MCF 10A (cell line): ENCODE results near the gene AMACR. TPM values are rescaled to one million over a fixed set of nuclear protein-coding genes. Genes with fewer than 3 reads are reported as not detected.
"Not testable (repeated sequence)": the region's sequence is repeated elsewhere in the genome, so short reads cannot be mapped to it uniquely, and the experiment has no call there.

Experiments
- BruUV-seq: library from RNA; stranded (reverse); fragments of 400-500 nt; replicated peaks from 2 replicates; lab custom pipeline; 2021; lab: Mats Ljungman, UMichigan
- CTCF ChIA-PET: fragments of 300-600 bp; sonication (Branson Sonifier 250); formaldehyde crosslinking; extraction: SDS; loops from one replicate; lab custom pipeline; 2021; ENCODE audit warnings: antibody characterized with exemption, inconsistent platforms; lab: Yijun Ruan, JAX
- POLR2A ChIA-PET: fragments of 300-600, 350-650 bp; sonication (Branson Sonifier 250); formaldehyde crosslinking; extraction: SDS; loops from one replicate; lab custom pipeline; 2020; ENCODE audit warnings: antibody characterized with exemption, inconsistent platforms; lab: Yijun Ruan, JAX
- DNase-seq: peaks from one replicate; pipeline ENCODE4 v3.0.0-alpha.2; 2018; ENCODE audit not compliant: unreplicated experiment
- H3K27ac Mint-ChIP-seq: one replicate; pipeline ENCODE4 v1.8.0; 2022; ENCODE audit warnings: mild to moderate bottlenecking, low read depth, mixed read lengths; ENCODE audit not compliant: unreplicated experiment
- H3K27me3 Mint-ChIP-seq: one replicate; pipeline ENCODE4 v1.8.0; 2022; ENCODE audit warnings: mixed read lengths; ENCODE audit not compliant: insufficient read depth, unreplicated experiment
- H3K36me3 Mint-ChIP-seq: one replicate; pipeline ENCODE4 v1.8.0; 2022; ENCODE audit warnings: mild to moderate bottlenecking, moderate library complexity, mixed read lengths; ENCODE audit not compliant: insufficient read depth, unreplicated experiment
- H3K4me1 Mint-ChIP-seq: one replicate; pipeline ENCODE4 v1.8.0; 2022; ENCODE audit warnings: mixed read lengths; ENCODE audit not compliant: insufficient read depth, unreplicated experiment
- H3K4me3 Mint-ChIP-seq: one replicate; pipeline ENCODE4 v1.8.0; 2022; ENCODE audit warnings: mild to moderate bottlenecking, moderate library complexity, mixed read lengths; ENCODE audit not compliant: unreplicated experiment
- H3K9me3 Mint-ChIP-seq: one replicate; pipeline ENCODE4 v1.8.0; 2022; ENCODE audit warnings: mixed read lengths; ENCODE audit not compliant: unreplicated experiment
- intact Hi-C: fragments of 100-400 bp; cut with micrococcal nuclease; formaldehyde crosslinking; loops from 2 replicates; pipeline ENCODE4 v1.14.1; 2022
- total RNA-seq: library from RNA; stranded (reverse); gene quantifications from 2 replicates; pipeline ENCODE4 v1.2.3, GENCODE V29; 2022
- TF ChIP-seq, protein P1 (sequence below): fragments of 200-600 bp; IDR thresholded peaks from one replicate; pipeline ENCODE4 v1.8.0; 2022; ENCODE audit warnings: antibody characterized with exemption, mild to moderate bottlenecking; ENCODE audit not compliant: unreplicated experiment

The AMACR gene
- total RNA-seq, 1 experiment from 2014 or later, result 7.9 TPM

DNA sequence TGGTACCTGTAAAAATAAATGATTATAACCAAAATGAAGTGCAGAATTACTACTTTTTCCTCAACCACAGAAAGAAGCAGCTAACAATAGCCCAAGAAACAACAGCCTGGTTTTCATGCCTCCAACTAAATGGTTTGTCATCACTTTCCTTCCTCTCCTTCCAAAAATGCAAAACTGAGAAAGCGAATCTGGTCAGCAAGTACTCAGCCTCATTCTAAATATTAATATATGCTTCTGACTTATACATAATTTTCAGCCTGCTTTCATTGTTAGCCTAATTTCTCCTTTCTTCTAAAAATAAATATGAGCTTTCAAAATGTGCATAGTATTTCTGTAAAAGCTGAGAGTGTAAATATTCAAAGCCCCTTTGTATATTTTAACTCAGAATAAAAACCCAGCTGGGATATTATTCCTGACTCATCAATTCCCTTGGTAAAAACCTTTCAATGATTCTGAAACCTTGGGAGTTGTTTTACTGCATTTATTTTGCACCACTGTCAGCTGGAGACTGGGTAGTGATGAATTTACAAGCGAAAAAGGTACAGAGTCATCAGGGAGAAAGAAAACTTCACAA lies 50.2 kb downstream of the AMACR start:
- POLR2A ChIA-PET, result interaction anchor here (0.8 to 1.1 kb wide), 3 partner anchors 302 to 516 kb away, joined by 3 read pairs; no protein-coding TSS in a partner anchor
- Mint-ChIP-seq H3K27ac (no peak overlapping the region), H3K9me3 (peaks cover 6% of the 10 kb centered on the region), H3K4me1 (no peaks in the 10 kb centered on the region), H3K27me3 (no peaks in the 10 kb centered on the region), H3K36me3 (no peaks in the 10 kb centered on the region), H3K4me3 (no peak overlapping the region)
- no peak for DNase-seq
- intact Hi-C loops, result no loop called here
- no TSS peak for BruUV-seq
- CTCF ChIA-PET, result interaction anchor here (0.6 kb wide), 2 partner anchors 1253 to 1335 kb away, joined by 3 read pairs; no protein-coding TSS in a partner anchor
- TF ChIP-seq, protein P1, sequence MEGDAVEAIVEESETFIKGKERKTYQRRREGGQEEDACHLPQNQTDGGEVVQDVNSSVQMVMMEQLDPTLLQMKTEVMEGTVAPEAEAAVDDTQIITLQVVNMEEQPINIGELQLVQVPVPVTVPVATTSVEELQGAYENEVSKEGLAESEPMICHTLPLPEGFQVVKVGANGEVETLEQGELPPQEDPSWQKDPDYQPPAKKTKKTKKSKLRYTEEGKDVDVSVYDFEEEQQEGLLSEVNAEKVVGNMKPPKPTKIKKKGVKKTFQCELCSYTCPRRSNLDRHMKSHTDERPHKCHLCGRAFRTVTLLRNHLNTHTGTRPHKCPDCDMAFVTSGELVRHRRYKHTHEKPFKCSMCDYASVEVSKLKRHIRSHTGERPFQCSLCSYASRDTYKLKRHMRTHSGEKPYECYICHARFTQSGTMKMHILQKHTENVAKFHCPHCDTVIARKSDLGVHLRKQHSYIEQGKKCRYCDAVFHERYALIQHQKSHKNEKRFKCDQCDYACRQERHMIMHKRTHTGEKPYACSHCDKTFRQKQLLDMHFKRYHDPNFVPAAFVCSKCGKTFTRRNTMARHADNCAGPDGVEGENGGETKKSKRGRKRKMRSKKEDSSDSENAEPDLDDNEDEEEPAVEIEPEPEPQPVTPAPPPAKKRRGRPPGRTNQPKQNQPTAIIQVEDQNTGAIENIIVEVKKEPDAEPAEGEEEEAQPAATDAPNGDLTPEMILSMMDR, result no peak

DNA sequence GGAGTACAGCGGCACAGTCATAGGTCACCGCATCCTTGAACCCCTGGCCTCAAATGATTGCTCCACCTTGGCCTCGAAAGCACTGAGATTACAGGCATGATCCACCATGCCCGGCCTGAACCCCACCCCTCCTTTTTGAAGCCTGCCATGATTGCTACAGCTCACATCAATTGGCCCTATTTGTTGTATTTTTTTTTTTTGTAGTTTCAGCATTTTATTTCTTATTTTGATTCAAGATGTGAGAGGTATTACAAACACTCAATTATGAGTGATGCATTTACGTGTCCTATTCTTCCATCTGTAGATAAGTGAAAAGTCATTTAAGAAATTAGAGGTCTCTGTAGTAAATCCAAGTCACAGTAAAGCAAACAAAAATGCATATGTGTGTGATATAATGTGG lies 55.7 kb downstream of the AMACR start:
- H3K27me3 Mint-ChIP-seq, BruUV-seq, POLR2A ChIA-PET, H3K9me3 Mint-ChIP-seq, intact Hi-C loops, DNase-seq, H3K4me3 Mint-ChIP-seq, H3K4me1 Mint-ChIP-seq, H3K36me3 Mint-ChIP-seq, H3K27ac Mint-ChIP-seq: not testable (repeated sequence)
- CTCF ChIA-PET, result interaction anchor here (0.6 kb wide), 1 partner anchor 651 kb away, joined by 3 read pairs; no protein-coding TSS in a partner anchor

DNA sequence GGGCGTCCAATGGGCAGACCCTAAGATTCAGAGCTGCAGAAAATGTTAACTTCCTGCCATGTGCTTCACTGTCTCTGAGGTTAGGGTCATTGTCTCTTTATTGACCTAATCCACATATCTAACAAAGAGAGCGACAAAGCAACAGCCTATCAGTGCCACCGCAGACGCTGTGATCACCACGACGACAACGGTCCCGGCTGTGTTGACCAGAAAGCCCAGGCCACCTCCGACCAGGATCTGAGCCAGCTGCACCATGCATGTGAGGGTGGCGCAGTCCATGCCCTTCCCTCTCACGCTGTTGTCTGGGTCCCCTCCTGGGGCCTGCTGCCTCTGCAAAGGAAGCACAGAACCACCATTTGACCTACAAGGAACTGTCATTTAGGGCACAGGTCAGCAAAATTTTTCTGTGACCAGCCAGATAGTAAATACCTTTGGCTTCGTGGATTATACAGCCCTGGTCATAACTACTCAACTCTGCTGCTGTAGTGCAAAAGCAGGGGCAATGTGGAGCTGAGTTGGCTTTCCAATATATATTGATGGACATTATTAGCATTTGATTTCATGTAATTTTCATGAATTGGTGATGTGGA lies 63.2 kb downstream of the AMACR start:
- H3K27ac Mint-ChIP-seq, result no peak overlapping the region
- no peak for DNase-seq
- TF ChIP-seq, protein P1, result no peak
- no peaks in the 10 kb centered on the region for H3K36me3 Mint-ChIP-seq
- no peak overlapping the region for H3K4me3 Mint-ChIP-seq
- ChIA-PET CTCF (interaction anchor here (0.7 to 1.2 kb wide), 2 partner anchors 232 to 507 kb away, joined by 3 read pairs; no protein-coding TSS in a partner anchor), POLR2A (no interaction called here)
- intact Hi-C loops, result no loop called here
- H3K27me3 Mint-ChIP-seq, result peaks cover 40% of the 10 kb centered on the region
- no peaks in the 10 kb centered on the region for H3K9me3 Mint-ChIP-seq
- H3K4me1 Mint-ChIP-seq, result no peaks in the 10 kb centered on the region
- no TSS peak for BruUV-seq

DNA sequence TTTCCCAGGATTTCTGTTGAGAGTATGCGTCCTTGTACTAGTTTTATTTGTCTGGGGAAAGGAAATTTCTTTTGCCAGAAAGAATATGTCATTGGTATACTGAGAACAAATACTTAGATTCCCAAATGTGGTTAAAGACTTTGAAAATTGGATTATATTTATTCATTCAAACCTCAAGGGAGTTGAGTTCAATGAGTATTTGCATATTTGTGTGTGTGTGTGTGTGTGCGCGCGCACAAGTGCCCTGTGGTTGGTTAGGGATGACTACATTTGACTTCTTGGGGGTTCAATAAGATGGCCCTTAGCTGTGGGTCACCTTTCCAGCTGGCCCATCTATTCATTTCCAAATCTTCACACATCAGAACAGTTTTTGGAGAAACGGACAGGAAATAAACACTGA lies 66.8 kb downstream of the AMACR start:
- intact Hi-C loops, result no loop called here

More for the DNA sequence above, 66.8 kb downstream of the AMACR start:
- CTCF ChIA-PET, result interaction anchor here (1.5 kb wide), 1 partner anchor 28 kb away, joined by 5 read pairs; no protein-coding TSS in a partner anchor
- H3K27me3 Mint-ChIP-seq, result peaks cover 55% of the 10 kb centered on the region
- no peak for DNase-seq
- no peak overlapping the region for H3K4me3 Mint-ChIP-seq
- BruUV-seq, result no TSS peak
- H3K9me3 Mint-ChIP-seq, result no peaks in the 10 kb centered on the region
- TF ChIP-seq, protein P1, result no peak
- H3K36me3 Mint-ChIP-seq, result no peaks in the 10 kb centered on the region
- POLR2A ChIA-PET, result no interaction called here
- H3K27ac Mint-ChIP-seq, result no peak overlapping the region
- no peaks in the 10 kb centered on the region for H3K4me1 Mint-ChIP-seq
